GM19351 (cell line): ENCODE measurements around the gene KRTAP1-3.
"Not testable (repeated sequence)": the region's sequence is repeated elsewhere in the genome, so short reads cannot be mapped to it uniquely, and the experiment has no call there.

Experiments
- ATAC-seq: cut with Tn5 transposase; IDR thresholded peaks from one replicate; pipeline ENCODE4 v1.9.1; 2021; ENCODE audit warnings: mild to moderate bottlenecking, moderate library complexity; ENCODE audit not compliant: unreplicated experiment

The KRTAP1-3 gene

GRCh38 chr17:41012326-41013120 is 22.2 kb downstream of the KRTAP1-3 start:
- ATAC-seq = no peak

- ATAC-seq = no peak
Measured at GRCh38 chr17:41010441-41010840, 24.2 kb downstream of the KRTAP1-3 start.

DNA sequence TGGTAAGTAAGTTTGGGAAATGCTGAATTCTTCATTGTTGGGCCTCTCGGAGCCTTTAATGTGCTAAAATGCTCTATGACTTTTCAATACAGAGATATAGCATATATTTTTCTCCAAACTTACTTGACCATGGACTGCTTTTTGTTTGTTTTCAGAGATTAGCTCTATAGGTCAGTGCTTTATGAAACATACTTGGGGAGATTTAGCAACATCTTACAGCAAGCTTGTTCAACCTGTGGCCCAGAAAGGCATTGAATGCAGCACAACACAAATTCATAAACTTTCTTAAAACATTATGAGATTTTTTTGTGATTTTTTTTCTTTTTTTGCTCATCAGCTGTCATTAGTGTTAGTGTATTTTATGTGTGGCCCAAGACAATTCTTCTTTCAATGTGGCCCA is 24.7 kb downstream of the KRTAP1-3 start:
- ATAC-seq = no peak

DNA sequence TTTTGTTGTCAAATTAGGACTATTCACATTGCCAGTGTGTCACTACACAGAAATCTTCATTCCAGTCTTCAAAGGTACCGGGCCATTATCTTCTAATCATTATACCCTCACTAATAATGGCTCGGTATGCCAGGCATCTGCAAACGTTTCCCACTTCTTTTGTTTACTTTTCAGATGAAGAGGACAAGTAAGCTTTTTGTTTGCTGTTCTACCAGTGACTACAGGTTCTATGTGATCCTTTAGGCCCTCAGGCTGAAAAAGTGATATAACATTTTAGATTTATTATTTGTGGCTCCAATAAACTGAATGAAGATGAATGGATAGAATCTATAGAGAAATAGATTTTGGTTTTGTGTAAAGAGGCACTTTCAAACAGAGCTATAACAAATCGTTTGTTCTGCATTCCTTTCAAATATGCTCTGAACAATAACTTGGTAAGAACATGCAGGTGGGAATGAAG is 25.3 kb downstream of the KRTAP1-3 start:
- ATAC-seq = no peak

- no peak for ATAC-seq
Measured at GRCh38 chr17:41008811-41009210, 25.9 kb downstream of the KRTAP1-3 start, which contains the start of gene KRTAP3-1. KRTAP3-1 (minus strand) TSS chr17:41009128; CDS start chr17:41009074, 54 bp downstream.

DNA sequence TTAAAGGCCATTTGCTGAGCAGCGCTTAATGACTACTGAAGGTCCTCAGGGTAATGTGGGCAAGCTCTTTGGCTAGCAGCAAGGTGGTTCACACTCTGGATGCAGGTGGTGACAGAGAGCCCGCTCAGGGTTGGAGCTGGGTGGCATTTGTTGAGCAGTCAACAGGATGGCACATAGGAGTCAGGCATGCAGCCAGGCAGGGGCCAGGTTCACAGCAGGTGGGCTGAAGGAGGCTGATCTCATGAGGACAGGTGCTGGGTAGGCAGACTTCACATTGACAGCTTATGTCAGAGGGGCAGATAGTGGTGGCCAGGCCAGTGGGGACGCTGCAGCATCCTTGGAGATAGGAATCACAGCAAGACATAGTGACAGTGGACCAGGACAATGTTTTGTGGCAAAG is 30.3 kb downstream of the KRTAP1-3 start:
- ATAC-seq = no peak

- no peak for ATAC-seq
Measured at GRCh38 chr17:41003926-41004325, 30.7 kb downstream of the KRTAP1-3 start.

DNA sequence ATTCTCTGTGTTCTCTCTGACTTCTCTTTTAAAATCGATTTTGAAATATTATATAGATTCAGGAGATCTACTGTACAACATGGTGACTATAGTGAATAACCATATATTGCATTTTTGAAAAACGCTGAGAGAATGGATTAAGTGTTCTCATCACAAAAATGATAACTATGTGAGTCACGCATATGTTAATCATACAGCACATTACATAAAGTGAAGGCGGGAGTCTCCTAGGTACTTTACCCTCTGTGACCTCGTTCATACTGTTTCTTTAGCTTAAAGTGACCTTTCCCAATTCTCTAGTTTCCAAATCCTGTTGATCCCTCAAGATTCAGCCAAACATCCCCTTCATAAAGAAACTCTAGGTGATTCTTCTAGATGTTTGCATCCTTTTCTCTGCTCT is 31.9 kb downstream of the KRTAP1-3 start:
- no peak for ATAC-seq

DNA sequence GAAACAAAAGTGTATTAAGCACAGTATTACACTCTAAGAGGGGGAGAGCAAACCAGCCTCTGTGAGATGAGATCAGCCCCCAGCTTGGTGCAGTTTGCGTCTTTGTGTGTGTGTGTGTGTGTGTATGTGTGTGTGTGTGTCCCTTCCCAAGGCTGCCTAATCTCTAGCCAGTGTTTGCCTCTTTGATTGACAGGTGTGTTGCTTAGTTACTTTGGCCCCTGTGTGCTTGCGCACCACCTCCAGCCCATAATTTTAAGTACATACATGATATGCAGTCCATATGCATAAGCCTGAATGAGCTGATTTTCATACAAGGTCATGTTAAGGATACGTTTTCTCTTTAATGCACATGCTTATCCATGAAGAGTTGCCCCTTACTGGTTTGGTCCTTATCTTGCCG is 32.9 kb downstream of the KRTAP1-3 start:
- ATAC-seq = no peak

DNA sequence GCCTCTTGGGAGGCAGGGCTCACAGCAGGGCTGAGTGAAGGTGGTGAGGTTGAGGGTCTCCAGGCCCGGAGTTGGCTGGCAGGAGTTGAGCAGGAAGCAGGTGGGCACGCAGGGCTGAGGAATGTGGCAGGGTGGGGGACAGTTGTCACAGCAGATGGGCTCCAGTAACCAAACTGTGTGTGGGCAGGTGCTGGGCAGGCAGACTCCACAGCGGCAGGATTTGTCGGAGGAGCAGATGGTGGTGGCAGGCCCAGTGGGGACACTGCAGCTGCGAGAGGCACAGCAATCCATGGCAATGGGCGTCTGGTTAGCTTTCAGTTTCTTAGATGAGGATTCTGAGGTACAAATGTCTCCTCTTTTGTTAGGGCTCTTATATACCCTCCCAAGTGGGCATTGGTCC is 35.1 kb downstream of the KRTAP1-3 start, which contains the start of gene KRTAP3-2:
TSS of gene KRTAP3-2 (minus strand) at position 344 of the 400 bp plus-strand sequence. CDS start at position 291, 53 bp downstream.
- not testable (repeated sequence) for ATAC-seq

DNA sequence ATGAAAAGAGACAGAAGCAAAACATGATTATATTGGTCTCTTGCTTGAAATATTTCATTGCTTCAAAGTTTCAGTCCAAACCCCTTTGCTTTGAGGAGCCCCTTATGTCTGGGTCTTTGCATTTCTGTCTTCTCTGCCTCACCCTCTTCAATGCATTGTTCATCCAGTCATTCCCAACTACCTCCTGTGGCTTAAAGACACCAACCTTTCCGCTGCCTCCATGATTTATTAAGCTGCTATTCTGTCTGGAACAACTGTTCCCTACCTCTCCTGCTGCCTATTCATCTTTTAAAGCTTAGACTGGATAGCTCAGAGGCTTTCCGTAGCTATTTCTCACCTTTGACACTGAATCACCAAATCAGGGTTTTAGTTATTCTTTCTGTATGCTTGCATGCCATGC is 37.3 kb downstream of the KRTAP1-3 start:
- no peak for ATAC-seq

DNA sequence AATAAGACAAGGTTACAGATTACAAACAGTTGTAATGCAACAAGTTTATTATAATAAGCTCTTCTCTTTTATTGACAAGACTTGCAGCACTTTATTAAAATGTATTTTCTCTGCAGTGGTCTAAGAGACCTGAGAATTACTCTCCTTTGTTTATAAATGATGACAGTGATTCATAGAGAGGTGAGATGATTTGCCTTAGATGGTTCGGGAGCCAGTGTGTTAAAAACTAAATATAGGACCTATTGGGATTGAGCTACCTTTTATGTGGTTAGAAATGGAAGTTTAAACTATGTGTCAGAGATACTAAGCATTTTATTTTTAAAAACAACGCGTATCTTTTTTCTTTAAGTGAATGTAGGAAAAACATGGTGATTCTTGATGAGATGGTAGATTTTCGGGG is 37.8 kb downstream of the KRTAP1-3 start:
- ATAC-seq = no peak

- ATAC-seq = no peak
Measured at GRCh38 chr17:40995116-40995515, 39.6 kb downstream of the KRTAP1-3 start.

GRCh38 chr17:40993839-40994238 is 40.8 kb downstream of the KRTAP1-3 start, which contains the start of gene KRTAP3-3:
KRTAP3-3 (minus strand) TSS chr17:40994164; CDS start chr17:40994097, 67 bp downstream.
- ATAC-seq = no peak

DNA sequence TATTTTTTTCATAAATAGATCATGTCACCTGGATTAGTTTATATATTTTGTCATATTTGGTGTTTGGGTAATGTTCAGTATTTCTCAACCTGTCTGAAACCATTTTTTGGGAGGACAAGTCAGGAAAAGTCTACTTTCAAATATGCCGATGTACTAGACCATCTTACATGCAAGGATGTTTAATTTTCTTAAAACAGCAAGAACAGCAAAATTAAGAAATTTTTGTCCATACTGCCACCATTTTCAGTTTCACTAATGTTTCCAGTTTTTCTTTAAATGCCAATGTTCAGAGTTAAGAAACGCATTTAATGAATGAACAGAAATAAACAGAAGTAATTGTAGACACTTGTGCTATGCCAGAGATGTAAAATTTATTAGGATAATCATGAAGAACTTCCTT is 41.6 kb downstream of the KRTAP1-3 start:
- ATAC-seq = no peak

- no peak for ATAC-seq
Measured at GRCh38 chr17:40992666-40993065, 42.0 kb downstream of the KRTAP1-3 start.

DNA sequence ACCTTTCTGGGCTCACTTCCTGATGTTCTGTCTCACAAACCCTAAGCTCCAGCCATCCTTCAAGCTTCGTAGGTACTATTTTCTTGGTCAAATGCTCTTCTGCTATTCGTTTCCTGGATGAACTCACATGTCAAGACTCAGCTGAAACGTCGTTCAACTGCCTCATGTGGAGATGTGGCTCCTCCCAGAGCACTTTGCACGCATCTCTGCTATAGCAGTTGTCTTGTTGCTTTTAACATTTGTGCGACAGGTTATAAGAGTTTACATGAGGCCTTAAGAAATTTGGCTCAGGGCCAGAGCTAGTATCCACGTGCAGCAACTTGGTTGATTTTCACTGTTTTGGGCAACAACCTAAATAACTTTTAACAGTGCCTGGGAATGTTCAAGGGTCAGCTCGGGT is 47.8 kb downstream of the KRTAP1-3 start:
- no peak for ATAC-seq

- no peak for ATAC-seq
Measured at GRCh38 chr17:40984226-40984625, 50.4 kb downstream of the KRTAP1-3 start, which contains the start of gene KRT40. KRT40 (minus strand) TSS chr17:40984326; CDS start chr17:40984273, 53 bp downstream.
